Measurements from ENCODE around the gene PHLDA2. TPM values are rescaled to one million over a fixed set of nuclear protein-coding genes. Genes with fewer than 3 reads are reported as not detected.

PHLDA2 gene
- total and polyA plus RNA-seq, 2 of the 13 experiments (the other 11 are each of a cell fraction or from before 2014, with no cell fraction given), result 0.55 to 0.78 TPM

DNA sequence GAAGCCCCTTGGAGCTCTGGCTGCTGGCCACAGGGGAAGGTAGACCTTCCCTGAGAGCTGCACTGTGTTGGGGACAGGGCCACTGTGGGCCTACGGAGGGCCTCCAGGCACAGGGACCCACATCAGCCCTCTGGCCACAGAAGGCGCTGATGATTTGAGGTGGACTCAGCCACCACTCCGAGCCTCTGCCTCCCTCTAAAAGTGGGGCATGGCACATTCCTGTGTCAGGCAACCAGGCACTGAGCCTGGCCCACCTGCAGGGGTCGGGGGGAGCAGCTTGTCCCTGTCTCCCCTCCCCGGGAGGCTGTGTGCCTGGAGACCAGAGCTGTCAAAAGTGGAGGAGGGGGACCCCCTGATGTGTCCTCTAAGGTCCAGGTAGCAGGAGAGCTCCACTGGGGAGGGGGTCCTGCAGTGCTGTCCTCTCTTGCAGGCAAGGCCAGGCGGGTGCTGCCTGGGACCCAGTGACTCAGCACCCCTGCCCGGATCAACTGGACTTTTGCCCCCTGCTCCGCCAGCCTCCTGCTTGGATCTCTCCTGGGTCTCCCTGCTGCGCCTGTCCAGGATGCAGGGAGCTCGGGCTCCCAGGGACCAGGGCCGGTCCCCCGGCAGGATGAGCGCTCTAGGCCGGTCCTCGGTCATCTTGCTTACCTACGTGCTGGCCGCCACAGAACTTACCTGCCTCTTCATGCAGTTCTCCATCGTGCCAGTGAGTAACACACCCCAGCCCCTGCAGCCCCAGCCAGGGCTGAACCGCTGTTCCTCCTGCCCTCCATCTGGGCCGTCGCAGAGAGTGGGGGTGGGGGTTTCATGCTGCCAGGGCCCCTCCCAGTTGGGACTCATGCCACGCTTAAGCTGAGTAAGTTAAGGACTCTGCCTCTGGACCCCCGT, 26.2 kb downstream of the PHLDA2 start (continued):
- TF ChIP-seq, protein P1, sequence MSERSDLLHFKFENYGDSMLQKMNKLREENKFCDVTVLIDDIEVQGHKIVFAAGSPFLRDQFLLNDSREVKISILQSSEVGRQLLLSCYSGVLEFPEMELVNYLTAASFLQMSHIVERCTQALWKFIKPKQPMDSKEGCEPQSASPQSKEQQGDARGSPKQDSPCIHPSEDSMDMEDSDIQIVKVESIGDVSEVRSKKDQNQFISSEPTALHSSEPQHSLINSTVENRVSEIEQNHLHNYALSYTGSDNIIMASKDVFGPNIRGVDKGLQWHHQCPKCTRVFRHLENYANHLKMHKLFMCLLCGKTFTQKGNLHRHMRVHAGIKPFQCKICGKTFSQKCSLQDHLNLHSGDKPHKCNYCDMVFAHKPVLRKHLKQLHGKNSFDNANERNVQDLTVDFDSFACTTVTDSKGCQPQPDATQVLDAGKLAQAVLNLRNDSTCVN (CRISPR knock-in tag; IDR thresholded peaks at IDR 0.05; ENCODE audit: borderline replicate concordance), result 0 out of 2 replicates have a peak, but pooled peaks have one; percentile 19
- TF ChIP-seq ZNF558 (CRISPR knock-in tag; IDR thresholded peaks at IDR 0.05; ENCODE audit: borderline replicate concordance), result 0 out of 2 replicates have a peak, but pooled peaks have one; percentile 69

- Histone ChIP-seq H3K4me3 (replicated peaks in 1 of 3; ENCODE audit: insufficient read depth in 1 of 3, low read depth in 2 of 3, low read length in 3 of 3) (peak overlapping the region; percentile 76 to 92 (median 84)), H3K27me3 (ENCODE audit: control insufficient read depth in 1 of 2, insufficient read depth in 2 of 2, low read length in 2 of 2) (no peaks in the 10 kb centered on the region; a peak in 2 of 5 replicates), H3K9me3 (ENCODE audit: low read length) (no peaks in the 10 kb centered on the region), H3K4me2 (ENCODE audit: low read depth, low read length) (peak overlapping the region; percentile 99), H3K36me3 (replicated peaks in 1 of 2; ENCODE audit: control insufficient read depth in 1 of 2, insufficient read depth in 2 of 2, low read length in 2 of 2) (peaks cover 0 to 3% of the 10 kb centered on the region in 2 experiments; a peak in 1 of 5 replicates), H3K4me1 (ENCODE audit: insufficient read depth, low read length) (peaks cover 28% of the 10 kb centered on the region), H3K79me2 (ENCODE audit: insufficient read depth, low read length) (peaks cover 10% of the 10 kb centered on the region), H4K20me1 (ENCODE audit: insufficient read depth, low read length) (0 out of 2 replicates have a peak, but pooled peaks cover 3% of the 10 kb centered on the region), H3K27ac (ENCODE audit: extremely low read length, insufficient read depth, low read length) (peak overlapping the region; percentile 78), H2AFZ (ENCODE audit: low read length) (no peak overlapping the region), H3K9ac (ENCODE audit: insufficient read depth, low read depth, low read length) (peak overlapping the region; percentile 83)
- in situ Hi-C loops (cut with HindIII; ENCODE audit: extremely low pct_ligation_motif_present, low pct_unique_long_range_greater_than_20kb), result no loop called here
- intact Hi-C loops (cut with micrococcal nuclease; ENCODE audit: unreplicated experiment), result no loop called here
- ChIA-PET CTCF (ENCODE audit: low intra/inter-chr PET ratio, low total read pairs) (no interaction called here), POLR2A (interaction anchor here (0.6 to 2.6 kb wide), 14 partner anchors 10 to 1197 kb away, joined by 3 to 21 read pairs (median 3); partner anchors contain the start of genes KCNQ1OT1 and PHLDA2)
- peak; percentile 87 for ATAC-seq
- peak; percentile 90 for DNase-seq (ENCODE audit: low spot score)
- WGBS (ENCODE audit: low lambda C conversion rate), result 18% methylated on average over 11 of the region's 58 CpGs
- no TSS peak for BruUV-seq (replicated peaks)
- FAIRE-seq, result peak; percentile 46
- TF ChIP-seq, protein P2, sequence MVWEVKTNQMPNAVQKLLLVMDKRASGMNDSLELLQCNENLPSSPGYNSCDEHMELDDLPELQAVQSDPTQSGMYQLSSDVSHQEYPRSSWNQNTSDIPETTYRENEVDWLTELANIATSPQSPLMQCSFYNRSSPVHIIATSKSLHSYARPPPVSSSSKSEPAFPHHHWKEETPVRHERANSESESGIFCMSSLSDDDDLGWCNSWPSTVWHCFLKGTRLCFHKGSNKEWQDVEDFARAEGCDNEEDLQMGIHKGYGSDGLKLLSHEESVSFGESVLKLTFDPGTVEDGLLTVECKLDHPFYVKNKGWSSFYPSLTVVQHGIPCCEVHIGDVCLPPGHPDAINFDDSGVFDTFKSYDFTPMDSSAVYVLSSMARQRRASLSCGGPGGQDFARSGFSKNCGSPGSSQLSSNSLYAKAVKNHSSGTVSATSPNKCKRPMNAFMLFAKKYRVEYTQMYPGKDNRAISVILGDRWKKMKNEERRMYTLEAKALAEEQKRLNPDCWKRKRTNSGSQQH (CRISPR knock-in tag; IDR thresholded peaks at IDR 0.05; ENCODE audit: low read depth), result 0 out of 2 replicates have a peak, but pooled peaks have one; percentile 51
- TF ChIP-seq POLR2G (IDR thresholded peaks at IDR 0.05; ENCODE audit: low read depth, low read length) (peak; percentile 36; the same call in 1 of the 2 replicates), KMT2B (CRISPR knock-in tag; IDR thresholded peaks at IDR 0.05) (no peak), ZNF670 (CRISPR knock-in tag; IDR thresholded peaks at IDR 0.05; ENCODE audit: borderline replicate concordance) (0 out of 2 replicates have a peak, but pooled peaks have one; percentile 27), RFX3 (CRISPR knock-in tag; IDR thresholded peaks at IDR 0.05) (no peak), ATF7-NPFF (CRISPR knock-in tag; IDR thresholded peaks at IDR 0.05; ENCODE audit: low read depth) (peak; percentile 2; the same call in 1 of the 2 replicates), ZSCAN21 (CRISPR knock-in tag; IDR thresholded peaks at IDR 0.05; ENCODE audit: borderline replicate concordance) (0 out of 2 replicates have a peak, but pooled peaks have one; percentile 51)
- TF ChIP-seq, protein P3, sequence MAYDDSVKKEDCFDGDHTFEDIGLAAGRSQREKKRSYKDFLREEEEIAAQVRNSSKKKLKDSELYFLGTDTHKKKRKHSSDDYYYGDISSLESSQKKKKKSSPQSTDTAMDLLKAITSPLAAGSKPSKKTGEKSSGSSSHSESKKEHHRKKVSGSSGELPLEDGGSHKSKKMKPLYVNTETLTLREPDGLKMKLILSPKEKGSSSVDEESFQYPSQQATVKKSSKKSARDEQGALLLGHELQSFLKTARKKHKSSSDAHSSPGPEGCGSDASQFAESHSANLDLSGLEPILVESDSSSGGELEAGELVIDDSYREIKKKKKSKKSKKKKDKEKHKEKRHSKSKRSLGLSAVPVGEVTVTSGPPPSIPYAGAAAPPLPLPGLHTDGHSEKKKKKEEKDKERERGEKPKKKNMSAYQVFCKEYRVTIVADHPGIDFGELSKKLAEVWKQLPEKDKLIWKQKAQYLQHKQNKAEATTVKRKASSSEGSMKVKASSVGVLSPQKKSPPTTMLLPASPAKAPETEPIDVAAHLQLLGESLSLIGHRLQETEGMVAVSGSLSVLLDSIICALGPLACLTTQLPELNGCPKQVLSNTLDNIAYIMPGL (CRISPR knock-in tag; IDR thresholded peaks at IDR 0.05; ENCODE audit: borderline replicate concordance in 1 of 2, low read depth in 1 of 2), result peak in 1 of 2 experiments; percentile 8; a peak in 1 of 4 replicates
- TF ChIP-seq, protein P4, sequence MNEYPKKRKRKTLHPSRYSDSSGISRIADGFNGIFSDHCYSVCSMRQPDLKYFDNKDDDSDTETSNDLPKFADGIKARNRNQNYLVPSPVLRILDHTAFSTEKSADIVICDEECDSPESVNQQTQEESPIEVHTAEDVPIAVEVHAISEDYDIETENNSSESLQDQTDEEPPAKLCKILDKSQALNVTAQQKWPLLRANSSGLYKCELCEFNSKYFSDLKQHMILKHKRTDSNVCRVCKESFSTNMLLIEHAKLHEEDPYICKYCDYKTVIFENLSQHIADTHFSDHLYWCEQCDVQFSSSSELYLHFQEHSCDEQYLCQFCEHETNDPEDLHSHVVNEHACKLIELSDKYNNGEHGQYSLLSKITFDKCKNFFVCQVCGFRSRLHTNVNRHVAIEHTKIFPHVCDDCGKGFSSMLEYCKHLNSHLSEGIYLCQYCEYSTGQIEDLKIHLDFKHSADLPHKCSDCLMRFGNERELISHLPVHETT (CRISPR knock-in tag; conservative IDR thresholded peaks at IDR 0.05), result 0 out of 2 replicates have a peak, but pooled peaks have one; percentile 24
Measured at GRCh38 chr11:2901854-2902783, 27.1 kb downstream of the PHLDA2 start.

Measured in HepG2 (cell line).